Left kidney (tissue), 2 donors: ENCODE results near the gene NHSL1. TPM values are rescaled to one million over a fixed set of nuclear protein-coding genes. Genes with fewer than 3 reads are reported as not detected.
A peak's percentile ranks its signal among the peaks of the same experiment; 100 is the strongest.

Experiments
- DNase-seq: peaks from one replicate; pipeline ENCODE4 v3.0.0-alpha.2; 2013
- polyA plus RNA-seq: library from polyadenylated mRNA; unstranded; fragments of 120-200 nt; gene quantifications from one replicate; pipeline ENCODE4 v1.2.1, GENCODE V29; 2013; ENCODE audit not compliant: insufficient read length

NHSL1 gene
- polyA plus RNA-seq, 1 donor, result 16.1 TPM

DNA sequence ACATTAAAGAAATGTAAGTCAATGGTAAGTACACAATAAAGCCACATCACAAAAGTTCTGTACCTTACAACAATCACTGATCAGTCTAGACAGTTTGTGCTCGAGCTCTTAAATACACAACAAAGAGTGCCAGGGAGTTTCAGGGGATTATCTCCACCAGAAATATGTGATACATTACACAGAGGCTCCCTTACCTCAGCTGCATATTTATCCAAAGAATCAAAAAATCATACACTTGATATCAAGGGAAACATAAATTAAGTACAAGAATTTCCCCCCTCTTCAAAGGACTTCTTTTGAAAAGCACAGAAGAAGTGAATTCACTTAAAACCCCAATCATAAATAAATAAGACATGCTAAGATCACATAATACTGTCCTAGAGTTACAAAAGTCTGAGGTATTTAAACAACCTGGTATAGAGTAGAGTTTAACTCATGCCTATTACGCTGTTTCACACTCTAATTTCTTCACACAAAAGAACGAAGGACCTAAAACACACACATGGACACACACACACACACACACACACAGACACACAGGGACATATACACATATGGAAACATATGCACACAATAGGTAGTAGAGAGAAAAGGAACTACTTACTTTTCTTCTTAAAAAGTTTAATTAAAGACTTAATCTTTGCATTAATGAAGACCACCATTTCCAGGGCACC lies 528 bp downstream of the NHSL1 start:
- no peak for DNase-seq

DNA sequence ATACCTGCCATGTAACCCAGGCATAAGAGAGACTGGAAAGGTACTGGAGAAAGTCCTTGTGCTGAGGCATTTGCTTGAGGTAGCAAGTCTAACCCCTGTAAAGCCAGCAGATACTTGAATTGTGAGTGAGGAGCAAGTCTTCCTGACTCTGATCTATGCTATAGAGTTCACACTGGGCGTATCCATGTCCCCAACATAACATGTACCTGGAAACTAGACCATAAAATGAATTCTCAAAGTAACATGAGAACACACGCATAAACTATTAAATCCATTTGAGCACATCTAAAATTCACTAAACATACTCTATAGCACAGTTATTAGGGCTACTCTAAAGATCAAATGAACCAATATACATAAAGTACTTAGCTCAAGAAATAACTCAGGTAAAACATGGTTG lies 2.0 kb downstream of the NHSL1 start:
- no peak for DNase-seq

DNA sequence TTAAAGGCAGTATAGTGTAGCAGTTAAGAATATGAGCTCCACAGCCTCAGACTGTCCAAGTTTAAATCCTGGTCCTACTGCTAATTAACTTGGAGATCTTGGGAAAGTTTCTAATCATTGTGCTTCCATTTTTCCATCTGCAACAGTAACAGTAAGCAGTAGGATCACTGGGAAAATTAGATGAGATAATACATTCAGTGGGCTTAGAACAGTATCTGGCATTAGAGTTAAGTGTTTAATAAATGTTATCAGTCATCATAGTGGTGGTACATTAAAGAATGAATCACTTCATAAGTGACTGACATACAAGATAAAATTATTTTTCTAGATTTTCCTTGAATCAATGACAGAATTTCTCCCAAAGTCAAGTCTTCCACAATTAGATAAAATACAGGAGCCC lies 5.0 kb downstream of the NHSL1 start:
- DNase-seq, result no peak

DNA sequence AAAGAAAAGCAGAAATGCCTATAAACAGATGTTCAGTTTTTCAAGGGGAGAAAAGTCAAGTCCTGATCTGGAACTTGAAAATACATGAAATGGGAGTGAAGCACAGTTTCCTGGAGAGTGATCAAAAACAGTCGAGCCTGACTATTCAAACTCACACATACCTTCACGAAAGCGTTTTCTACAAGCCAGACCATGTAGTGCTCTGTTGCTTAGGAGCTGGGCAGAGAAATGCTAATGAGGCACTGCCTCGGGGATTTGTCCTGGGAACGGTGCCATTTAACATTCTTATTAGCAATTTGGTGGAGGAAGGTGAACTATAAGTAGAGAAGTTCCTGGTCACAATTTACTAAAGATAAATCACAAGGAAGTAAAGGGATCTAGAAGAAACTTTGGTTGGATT lies 5.9 kb downstream of the NHSL1 start:
- DNase-seq, result peak; percentile 55

DNA sequence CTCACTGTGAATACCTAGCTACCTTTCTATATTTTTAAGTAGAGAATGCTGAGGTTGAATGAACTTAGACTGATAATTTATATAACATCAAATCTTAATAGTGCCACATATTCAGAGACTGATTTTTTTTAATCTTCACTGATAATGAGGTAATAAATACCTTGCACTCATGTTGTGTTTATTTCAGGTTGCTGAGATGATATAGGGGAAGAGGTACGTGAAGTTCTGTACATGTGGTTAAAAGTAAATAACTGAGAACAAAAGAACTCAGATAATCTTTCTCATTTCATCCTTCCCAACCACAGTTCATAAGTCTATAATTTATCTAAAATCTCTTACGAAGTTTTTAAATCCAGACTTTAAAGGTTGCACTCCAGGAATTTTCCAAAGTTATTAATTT lies 6.4 kb downstream of the NHSL1 start:
- no peak for DNase-seq

DNA sequence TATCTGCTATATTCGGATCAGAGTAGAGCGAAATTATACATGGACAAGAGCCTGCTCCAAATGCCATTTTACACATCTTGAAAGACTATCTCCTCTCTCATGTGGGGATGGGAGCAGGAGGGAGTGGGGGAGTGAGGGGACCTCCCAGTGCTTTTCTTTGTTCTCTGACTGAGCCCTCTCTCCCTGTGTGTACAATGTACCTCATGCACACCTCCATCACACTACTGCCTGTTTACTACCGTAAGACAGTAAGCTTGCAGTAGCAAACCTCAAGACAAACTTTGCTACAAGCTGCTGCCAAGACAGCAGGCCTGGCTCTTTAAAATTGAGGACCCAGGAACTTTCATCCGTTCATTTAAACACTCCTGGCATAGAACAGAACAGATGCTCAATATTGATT lies 7.2 kb downstream of the NHSL1 start:
- DNase-seq, result no peak

DNA sequence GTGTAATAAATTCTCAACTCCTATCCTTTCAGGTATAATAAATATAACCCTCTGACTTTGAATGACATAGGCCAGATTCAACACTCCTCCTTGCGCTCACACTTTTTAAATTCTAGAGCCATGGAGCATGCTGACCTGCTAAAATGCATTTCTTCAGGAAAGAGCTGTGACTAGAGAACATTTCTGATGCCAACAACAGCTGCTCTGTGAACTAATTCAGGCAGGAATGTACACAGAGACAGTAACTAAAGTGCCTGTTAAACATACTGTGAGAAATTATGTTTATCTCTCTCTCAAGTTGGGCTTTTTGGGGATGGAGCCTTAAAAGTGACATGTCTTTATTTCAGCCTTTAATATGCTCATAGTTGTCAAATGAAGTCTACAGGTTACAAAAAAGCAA lies 8.3 kb downstream of the NHSL1 start:
- no peak for DNase-seq

DNA sequence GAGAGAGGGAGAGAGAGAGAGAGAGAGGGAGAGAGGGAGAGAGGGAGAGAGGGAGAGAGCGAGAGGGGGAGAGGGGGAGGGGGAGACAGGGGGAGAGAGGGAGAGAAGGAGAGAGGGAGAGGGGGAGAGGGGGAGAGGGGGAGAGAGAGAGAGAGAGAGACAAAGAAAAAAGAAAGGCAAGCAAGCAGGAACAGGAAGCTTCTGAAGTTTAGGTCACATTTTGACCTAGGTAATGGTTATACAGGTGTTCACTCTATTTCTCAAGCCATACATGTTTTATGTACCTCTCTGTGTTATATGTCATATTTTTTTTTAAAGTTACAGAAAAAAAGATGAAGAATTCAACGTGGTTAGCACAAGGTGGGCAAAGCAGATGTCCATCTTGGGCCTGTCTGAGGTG lies 9.4 kb downstream of the NHSL1 start:
- no peak for DNase-seq

DNA sequence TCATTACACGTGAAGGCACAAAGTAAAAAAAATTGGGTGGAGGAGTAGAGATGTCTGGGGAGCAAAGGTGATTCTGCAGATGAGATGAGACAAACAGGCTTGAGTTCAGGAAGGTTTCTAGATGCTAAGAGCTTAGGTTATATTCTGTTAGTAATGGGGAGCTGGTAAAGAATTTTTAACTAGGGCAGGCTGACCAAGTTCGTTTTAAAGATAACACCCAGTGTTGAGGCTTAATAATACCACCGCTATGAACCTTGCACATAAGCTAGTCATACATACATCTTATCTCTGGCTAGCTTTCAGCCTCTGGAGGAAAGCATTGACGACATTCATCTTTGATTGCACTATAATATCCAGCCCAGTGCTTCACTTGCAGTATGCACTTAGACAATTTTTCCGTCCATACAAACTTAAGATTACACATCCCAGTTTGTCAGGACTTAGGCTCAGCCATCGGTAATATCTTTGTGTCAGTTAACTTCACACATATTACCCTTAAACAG lies 12.1 kb downstream of the NHSL1 start:
- DNase-seq, result no peak

DNA sequence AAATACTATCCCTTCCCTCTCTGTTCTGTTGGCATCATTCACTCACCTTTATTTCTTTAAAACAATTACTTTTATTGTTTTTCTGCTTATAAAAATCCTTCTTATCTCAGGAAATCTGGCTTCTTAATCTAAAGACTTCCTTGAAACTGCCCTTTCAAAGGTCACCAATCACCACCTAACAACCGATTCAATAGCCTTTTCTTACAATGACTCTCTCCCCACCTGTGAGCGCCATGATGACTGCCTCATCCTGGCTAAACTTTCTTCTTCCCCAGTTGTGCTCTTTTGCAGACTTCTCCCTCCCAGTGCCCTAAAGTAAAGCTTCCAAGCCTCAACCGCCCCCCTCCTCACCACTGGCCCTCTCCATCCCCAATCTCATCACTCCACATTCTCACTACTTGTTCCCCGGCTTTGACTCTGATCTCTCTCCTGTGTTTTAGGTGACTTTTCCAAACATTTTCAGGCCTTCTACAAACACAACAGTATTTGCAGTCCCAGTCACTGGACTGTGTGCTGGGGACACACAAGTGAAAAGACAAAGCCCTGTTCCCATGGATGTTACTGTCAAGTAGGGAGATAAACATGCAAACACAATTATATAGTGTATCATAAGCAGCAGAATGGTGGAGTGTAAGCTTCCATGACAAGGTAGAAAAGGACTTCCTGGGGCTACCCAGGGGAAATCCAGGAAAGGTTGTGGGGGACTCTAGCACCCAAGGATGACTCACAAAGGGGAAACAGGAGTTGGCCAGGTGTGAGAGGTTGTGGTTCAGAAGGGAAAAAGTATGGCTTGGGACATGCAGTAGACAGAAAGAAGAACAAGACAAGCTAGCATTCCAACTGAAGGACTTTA lies 12.8 kb downstream of the NHSL1 start:
- DNase-seq, result no peak

DNA sequence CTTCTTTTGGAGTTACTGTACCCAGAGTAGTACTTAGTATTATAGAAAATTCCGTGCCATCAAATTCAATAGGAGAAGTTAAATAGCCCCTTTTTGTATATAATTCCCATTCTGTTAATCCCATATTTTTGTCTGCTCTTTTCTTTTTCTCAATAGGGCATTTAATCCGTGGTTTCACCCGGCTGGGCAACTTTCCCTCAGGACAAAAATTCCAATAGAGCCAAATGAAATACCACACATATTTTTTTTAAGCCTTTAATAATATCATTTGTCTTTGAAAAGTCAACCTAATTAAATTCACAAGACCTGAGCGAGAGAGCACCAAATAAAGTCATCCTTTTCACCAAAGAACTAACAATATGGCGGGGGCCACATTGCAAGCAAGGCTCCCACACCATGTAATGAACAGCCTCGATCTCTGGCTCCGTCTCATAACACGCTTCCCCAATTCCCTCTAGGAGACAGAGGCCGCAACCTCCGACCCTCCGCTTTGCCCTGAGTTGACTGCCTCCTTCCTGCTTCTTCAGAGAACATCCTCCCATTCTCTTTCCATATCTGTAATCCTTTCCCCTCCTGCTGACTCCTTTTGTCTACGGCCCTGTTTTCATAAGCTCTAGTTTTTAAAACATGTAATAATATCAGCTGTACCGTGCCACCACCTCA lies 13.6 kb downstream of the NHSL1 start:
- no peak for DNase-seq

DNA sequence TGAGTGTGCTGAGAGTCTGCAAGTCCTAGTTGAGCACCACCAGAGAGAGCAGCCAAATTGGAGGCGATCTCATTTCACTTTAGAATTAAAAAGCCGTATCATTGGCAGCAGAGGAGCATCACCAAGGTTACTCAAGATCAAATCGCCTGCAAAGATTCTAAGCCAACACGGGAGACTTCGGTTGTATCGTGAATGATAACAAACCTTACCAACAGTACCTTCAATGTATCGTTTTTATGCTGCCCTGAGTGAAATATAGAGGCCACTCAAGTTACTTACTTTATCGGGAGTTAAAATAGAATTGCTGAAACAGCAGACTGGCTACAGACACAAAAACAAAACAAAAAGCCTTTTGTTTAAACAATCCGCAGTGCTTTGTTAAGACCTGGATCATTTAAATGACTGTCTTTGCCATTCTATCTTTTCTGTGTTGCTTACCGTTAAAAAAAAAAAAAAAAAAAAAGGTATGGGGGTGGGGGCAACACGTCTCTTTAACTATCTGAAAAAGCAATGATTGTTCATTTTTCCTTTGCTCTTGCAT lies 14.2 kb downstream of the NHSL1 start:
- no peak for DNase-seq

DNA sequence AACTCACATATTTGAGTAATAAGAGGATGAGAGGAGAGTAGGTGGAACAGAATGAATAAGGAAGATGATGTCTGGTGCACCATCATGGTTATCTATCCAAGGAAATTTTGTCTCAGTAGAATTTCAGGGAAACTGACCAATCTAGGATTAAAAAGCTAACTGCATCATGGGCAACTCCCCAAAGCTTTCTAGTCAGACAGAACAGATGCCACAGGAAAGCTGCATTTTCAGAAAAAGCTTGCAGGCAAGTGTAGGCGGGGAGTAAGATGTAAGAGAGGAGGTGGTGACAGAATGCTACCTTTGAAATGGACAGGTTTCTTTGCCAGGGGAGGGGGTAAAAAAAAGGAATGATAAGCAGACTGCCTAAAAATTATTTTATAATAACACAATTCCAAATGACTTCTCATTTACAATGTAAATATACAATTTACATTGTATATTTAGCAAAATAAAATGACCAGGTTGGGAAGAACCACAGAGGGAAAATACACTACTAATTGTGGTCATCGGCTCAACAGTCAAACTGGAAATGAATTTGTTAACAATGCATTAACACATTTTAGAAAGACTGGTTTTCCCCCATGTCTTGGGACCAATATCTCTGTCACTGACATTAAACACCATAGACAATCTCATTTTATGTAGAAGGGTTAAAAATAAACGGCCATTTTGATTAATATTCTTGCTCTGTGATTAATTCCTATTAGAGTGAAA lies 15.1 kb downstream of the NHSL1 start:
- no peak for DNase-seq

DNA sequence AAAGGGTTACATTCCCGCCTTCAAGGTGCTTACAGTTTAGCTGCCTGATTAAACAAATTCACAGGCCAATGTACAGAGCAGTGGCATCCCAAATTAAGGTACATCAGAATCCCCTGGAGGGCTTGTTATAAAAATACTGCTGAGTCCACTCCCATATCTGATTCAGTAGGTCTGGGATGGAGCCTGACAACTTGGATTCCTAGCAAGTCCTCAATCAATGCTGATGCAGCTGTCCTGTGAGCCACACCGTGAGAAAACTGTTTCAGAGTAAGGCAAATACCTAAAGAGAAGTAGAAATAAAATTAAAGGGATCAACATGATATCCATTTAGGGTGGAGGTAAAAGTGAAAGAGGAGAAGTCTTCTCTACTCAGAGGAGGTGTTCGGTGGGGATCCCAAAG lies 16.5 kb downstream of the NHSL1 start:
- DNase-seq, result no peak

DNA sequence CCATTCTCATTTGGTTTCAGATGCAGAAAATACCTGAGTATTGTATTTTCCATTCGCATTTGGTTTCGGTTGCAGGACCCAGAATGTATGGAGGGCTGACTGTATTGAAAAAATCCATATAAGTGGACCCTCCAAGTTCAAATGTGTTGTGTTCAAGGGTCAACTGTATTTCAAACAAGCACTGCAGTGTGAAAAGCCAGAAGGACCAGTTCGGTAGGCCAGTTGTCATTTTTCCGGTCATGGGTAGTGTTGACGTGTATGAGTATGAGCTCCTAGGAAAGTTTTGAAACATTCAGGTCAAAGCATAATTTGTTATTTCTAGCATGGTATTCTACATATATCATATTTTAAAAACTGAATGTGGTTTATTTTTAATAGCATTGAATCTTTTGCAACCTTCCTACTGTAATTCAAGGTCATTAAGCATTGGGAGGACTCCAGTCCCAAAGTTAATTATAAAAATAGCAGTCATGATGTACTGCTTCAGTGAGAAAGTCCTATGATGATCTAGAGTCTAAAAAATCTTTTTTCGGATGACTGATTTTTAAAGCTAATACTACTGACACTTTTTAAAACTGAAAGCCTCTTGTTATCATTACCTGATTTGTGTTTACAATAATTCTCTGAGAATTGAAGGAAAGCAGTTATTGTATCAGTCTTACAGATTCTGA lies 18.9 kb downstream of the NHSL1 start:
- no peak for DNase-seq

DNA sequence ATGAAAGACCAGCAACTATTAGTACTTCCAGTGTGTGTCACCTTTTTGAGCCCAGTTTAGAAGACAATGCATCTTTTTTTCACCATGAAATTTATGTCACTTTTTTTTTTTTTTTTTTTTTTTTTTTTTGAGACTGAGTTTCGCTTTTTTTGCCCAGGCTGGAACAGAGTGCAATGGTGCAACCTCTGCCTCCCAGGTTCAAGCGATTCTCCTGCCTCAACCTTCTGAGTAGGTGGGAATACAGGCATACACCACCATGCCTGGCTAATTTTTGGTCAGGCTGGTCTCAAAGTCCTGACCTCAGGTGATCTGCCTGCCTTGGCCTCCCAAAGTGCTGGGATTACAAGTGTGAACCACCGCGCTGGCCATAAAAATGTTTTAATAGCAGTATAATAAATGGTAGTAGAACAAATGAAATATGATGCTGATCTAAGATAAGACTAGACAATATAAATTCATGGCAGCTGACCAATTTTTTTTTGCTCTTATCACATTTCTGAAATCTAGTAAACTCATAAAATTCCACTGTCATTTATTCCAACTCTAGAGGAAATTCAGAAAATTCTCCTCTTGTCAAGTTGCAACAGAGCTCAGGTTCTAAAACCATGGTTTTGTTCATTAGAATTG lies 21.3 kb downstream of the NHSL1 start:
- DNase-seq, result no peak

DNA sequence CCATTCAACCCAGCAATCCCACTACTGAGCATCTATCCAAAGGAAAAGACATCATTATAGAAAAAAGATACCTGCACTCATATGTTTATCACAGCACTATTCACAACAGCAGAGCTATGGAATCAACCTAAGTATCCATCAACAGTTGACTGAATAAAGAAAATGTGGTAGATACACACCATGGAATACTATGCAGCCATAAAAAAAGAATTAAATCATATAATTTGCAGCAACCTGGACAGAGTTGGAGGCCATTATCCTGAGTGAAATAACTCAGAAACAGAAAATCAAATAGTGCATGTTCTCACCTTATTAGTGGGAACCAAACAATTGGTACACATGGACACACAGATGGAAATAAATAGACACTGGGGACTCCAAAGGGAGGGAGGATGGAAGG lies 23.2 kb downstream of the NHSL1 start:
- DNase-seq, result no peak

DNA sequence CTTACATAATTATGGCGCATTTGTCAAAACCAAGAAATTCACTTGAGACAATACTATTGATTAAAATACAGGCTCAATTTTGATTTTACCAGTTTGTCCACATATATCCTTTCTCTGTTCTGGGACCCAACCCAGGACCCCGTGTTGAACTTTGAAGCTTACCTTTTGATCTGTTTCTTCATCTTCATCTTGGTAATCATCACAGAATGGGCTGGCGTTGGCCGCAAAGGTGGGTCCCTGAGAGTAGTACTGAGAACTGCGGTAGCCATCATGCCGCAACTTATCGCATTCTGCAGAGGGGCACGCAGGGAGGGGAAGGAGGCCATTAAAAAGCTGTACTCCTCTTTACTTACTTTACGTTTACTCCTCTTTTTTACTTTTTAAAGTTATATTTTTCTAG lies 26.1 kb downstream of the NHSL1 start:
- no peak for DNase-seq

DNA sequence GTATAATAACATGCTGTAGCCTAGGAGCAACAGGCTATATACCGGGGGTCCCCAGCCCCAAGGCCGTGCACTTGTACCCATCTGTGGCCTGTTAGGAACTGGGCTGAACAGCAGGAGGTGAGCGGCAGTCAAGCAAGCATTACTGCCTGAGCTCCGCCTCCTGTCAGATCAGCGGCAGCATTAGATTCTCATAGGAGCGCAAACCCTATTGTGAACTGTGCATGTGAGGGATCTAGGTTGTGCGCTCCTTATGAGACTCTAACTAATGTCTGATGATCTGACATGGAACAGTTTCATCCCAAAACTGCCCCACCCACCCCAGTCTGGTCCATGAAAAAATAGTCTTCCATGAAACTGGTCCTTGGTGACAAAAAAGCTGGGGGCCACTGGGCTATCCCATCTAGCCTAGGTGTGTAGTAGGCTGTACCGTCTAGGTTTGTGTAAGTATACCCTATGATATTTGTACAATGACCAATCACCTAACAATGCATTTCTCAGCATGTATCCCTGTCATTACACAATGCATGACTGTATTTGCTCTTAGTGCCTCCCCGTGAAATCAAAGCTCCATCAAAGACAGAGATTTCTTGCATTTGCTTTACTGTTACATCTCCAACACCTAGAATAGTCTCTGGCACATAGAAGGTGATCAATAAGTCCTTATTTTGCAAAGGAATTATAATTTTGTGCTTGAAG lies 30.8 kb downstream of the NHSL1 start:
- no peak for DNase-seq

DNA sequence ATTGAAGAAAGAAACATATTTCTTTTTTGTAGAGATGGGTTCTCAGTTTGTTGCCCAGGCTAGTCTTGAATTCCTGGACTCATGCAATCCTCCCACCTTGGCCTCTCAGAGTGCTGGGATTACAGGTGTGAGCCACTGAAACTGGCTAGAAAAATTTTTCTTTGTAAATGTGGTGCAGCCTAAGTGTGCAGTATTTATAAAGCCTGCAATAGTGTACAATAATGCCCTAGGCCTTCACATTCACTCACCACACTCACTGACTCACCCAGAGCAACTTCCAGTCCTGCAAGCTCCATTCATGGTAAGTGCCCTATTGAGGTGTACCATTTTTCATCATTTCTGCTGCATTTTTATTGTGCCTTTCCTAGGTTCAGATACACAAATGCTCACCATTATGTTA lies 31.4 kb downstream of the NHSL1 start:
- no peak for DNase-seq
